HG02840 (cell line): ENCODE data around the gene PRR30.

Experiments used
- ATAC-seq: cut with Tn5 transposase; IDR thresholded peaks from one replicate; pipeline ENCODE4 v1.9.1; 2021; ENCODE audit warnings: mild to moderate bottlenecking, moderate library complexity, moderate number of reproducible peaks; ENCODE audit not compliant: unreplicated experiment, low FRiP score

The PRR30 gene

GRCh38 chr2:27155069-27155520, 15.9 kb upstream of the PRR30 start:
- no peak for ATAC-seq

- no peak for ATAC-seq
Observed at GRCh38 chr2:27154488-27154887, 15.3 kb upstream of the PRR30 start.

- no peak for ATAC-seq
Observed at GRCh38 chr2:27152796-27153464, 13.7 kb upstream of the PRR30 start.

DNA sequence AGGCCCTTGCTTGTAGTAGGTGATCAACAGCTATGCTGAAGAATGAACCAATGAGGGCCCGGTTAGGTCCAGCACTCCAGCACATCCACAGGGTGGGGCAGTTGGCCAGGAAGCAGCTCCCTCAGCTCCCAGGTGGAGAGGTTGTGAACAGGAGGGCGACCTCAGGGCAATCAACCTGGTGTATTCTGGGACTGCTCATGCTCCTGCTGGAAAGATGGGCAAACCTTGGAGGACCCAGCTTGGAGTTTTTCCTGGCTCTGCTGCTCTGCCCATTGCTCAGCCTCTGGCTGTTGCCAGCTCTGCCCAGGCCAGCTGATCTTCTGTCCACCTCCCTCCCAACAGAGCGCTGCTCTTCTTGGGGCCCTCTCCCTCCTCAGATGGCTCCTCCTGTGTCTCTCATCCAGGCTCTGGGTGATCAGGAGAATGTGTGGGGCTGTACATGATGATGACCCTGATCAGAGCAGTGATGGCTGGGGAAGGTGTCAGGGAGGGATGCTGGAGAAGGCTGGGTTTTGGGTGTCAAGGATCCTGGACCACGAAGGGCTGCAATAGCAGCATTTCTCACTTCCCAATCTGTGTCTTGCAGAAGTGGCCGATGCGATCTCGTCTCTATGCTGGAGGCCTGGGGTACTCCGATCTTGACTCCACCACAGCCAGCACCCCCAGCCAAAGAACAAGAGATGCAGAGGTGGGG, 13.0 kb upstream of the PRR30 start:
- ATAC-seq: no peak

GRCh38 chr2:27150639-27151230, 11.5 kb upstream of the PRR30 start:
- ATAC-seq: no peak

- ATAC-seq: no peak
Observed at GRCh38 chr2:27149570-27150405, 10.6 kb upstream of the PRR30 start.

DNA sequence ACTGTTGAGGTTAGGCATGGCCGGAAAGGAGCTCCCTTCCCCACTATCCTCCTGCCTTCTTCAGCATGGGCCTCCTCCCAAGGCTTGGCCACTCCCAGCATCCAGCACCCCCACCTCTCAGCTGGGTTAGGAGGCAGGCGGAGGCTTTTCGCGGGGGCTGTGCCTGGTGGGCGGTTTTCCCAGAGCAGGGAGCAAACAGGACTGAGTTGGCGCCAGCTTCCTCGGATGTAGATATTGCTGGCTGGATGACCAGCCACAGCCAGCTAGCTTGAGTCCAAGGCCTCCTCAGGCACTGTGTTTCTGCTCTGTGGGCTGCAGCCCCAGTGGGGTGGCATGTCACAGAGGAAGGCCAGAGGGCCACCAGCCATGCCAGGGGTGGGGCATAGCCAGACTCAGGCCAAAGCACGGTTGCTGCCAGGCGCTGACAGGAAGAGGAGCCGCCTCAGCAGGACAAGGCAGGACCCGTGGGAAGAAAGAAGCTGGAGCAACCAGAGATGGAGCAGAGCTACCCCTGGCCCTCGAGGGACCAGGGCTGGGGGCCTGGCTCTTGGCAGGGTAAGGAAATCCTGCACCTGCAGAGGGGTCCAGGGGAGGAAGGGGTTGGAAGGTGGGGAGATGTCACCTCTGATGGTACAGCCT, 9.7 kb upstream of the PRR30 start, which contains the start of gene TCF23:
TSS of gene TCF23 (plus strand) at position 204 of the 639 bp plus-strand sequence. CDS start at position 334, 130 bp downstream.
- ATAC-seq: no peak

- no peak for ATAC-seq
Observed at GRCh38 chr2:27147935-27148334, 8.7 kb upstream of the PRR30 start.

DNA sequence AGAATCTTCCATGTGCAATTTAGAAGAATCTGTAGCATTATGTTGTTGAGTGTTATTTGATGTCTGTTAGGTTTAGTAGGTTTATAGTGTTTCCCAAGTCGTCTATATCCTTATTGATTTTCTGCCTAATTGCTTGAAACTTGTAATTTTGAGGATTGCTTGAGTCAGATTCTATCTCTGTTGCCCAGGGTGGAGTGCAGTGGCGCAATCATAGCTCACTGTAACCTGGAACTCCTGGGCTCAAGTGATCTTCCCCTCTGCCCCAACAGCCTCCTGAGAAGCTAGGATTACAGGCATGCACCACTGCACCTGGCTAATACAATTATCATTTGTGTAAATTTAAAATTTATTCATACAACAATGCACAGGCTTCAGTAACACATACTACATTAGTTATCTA, 6.5 kb upstream of the PRR30 start:
- no peak for ATAC-seq

DNA sequence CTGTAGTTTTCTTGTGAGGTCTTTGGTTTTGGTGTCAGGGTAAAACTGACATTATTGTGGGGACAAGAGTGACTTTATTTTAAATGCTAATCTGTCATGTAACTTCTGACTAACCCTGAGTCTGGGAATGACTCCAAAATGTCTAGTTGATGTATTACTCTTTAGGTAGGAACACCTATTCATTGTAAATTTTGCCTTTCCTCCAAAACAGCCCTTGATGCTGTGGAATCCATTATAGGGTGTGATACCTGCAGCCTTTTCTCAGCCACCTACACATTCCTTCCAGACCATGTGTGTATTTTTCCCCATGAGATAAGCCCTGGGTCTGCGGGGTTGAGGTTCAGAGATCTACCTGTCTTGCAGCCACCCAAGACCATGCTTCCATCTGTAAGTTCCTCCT, 4.1 kb upstream of the PRR30 start:
- ATAC-seq: no peak

GRCh38 chr2:27138111-27138510, 1.1 kb downstream of the PRR30 start:
- no peak for ATAC-seq

DNA sequence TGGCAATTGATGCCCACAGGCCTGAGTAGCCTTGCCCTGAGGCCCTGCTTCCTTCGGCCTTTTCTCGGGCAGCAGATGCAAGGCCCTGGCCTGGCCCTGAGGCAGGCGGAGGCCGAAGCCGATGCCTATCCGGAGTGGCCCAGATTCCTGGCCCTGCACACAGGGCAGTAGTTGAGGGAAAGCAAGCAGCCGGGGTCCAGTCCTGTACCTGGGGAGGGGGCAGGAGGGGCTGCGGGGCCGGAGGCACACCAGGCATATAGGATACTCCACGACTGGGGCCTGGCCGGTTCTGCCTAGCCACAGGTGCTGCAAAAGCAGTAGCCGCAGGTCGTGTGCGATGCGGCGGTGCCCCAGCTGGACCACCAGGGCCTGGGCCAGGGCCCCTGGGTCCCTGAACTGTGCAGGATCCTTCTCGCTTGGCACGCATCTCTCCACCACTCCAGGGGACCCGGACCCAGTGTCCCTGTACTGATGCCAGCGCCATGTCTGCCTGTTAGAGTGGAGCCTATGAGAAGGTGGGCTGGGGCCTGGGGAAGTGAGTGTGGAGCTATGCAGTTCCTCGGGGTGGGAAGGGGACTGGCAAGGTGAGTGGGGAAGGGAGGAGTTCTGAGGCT, 1.8 kb downstream of the PRR30 start:
- ATAC-seq: no peak

GRCh38 chr2:27136751-27137150, 2.5 kb downstream of the PRR30 start:
- ATAC-seq: no peak

DNA sequence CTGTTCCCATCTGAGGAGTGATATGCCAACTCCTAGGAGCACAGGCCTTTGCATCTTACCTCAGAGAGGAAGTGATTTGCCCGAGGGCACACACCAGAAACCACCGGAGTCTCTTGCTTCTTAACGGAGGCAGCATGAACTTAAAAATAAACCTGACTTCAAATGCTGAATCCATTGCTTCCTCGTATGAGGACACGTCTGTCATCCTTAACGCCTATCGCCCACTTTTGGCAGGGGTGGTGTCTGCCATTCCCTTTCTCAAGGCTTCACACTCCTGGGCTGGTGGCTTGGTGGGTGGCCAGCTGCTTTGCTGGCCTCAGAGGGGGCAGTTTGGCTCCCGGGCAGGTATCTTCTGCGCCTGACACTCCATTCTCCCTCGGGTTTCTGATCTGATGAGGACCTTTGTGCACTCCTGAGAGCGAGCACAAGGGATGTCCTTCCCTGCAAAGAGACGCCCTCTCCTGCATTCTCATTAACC, 3.7 kb downstream of the PRR30 start:
- ATAC-seq: no peak

GRCh38 chr2:27134781-27135477, 4.3 kb downstream of the PRR30 start:
- no peak for ATAC-seq

DNA sequence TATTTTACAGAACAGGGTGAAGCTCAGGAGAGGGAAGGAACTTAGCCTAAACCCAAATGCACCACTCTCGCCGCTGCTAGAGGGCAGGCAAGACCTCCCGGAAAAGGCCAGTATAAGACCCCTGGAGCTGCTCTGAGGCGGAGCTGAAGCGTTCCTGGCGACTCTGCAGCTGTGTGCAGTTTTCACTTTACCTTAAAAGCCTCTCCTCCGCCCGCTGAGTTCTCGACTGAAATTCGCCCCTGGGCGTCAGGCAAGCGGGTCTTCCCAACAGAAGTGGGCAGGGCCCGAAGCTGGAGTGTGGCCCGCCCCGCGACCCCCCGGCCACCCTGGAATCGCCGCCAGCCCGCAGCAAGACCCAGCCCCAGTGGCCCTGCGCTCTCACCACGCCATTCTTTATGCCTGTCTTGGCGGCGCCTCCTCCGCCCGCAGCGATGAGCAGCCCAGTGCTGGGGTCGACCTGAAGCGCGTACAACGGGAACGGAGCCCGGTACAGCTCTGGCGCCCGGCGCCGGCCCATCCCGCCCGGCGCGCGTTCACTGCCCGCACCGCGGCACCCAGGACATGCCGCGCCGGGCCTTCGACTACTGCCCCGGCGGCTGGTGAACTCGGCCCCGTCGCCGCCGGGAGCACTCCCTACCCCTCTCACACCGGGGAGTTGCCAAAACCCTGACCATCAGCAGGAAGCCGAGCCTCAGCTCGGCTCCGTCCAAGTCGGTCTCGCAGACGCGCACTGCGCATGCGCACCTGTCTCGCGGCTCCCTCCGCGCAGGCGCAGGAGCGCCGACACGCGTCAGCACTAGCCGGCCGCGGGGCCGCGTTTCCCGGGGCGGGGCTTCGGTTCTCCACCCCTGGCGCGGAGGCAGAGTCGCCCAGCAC, 5.1 kb downstream of the PRR30 start, which contains the start of gene PREB:
TSS of gene PREB (minus strand) at position 732 of the 876 bp plus-strand sequence. CDS start at position 517, 215 bp downstream.
- ATAC-seq: peak; percentile 86

GRCh38 chr2:27133195-27133875, 5.9 kb downstream of the PRR30 start:
- no peak for ATAC-seq
